Mesendoderm (in vitro differentiated cells): ENCODE results near the gene KLC1.

ENCODE experiments used
- DNase-seq: peaks from one replicate; pipeline ENCODE4 v3.0.0; 2013
- H2AK5ac ChIP-seq: 2 replicates; pipeline ENCODE4 v1.6.1; 2013; ENCODE audit warnings: low read length, inconsistent platforms
- H2BK120ac ChIP-seq: 2 replicates; pipeline ENCODE4 v1.6.1; 2013; ENCODE audit warnings: low read depth, mild to moderate bottlenecking, low read length, moderate library complexity, mixed read lengths
- H2BK15ac ChIP-seq: replicated peaks from 2 replicates; pipeline ENCODE4 v1.6.1; 2013; ENCODE audit warnings: low read depth, mild to moderate bottlenecking, moderate library complexity
- H2BK5ac ChIP-seq: 2 replicates; pipeline ENCODE4 v1.6.1; 2013; ENCODE audit warnings: low read length, inconsistent platforms
- H3K18ac ChIP-seq: 2 replicates; pipeline ENCODE4 v1.6.1; 2013; ENCODE audit warnings: mild to moderate bottlenecking, low read length, mixed read lengths
- H3K23ac ChIP-seq: one replicate; pipeline ENCODE4 v1.6.1; 2013; ENCODE audit warnings: low read length
- H3K27ac ChIP-seq: 2 replicates; pipeline ENCODE4 v1.5.1; 2013; ENCODE audit warnings: low read depth, mild to moderate bottlenecking, inconsistent platforms, low read length, moderate library complexity
- H3K27me3 ChIP-seq: 2 replicates; pipeline ENCODE4 v1.6.1; 2013; ENCODE audit warnings: low read length, control low read depth, mild to moderate bottlenecking, inconsistent platforms; ENCODE audit not compliant: insufficient read depth, poor library complexity
- H3K36me3 ChIP-seq: 2 replicates; pipeline ENCODE4 v1.6.1; 2013; ENCODE audit warnings: low read length, inconsistent platforms; ENCODE audit not compliant: control insufficient read depth, insufficient read depth
- H3K4ac ChIP-seq: one replicate; pipeline ENCODE4 v1.6.1; 2013; ENCODE audit warnings: low read depth, mild to moderate bottlenecking, low read length, moderate library complexity
- H3K4me1 ChIP-seq: 2 replicates; pipeline ENCODE4 v1.6.1; 2013; ENCODE audit warnings: low read depth, low read length, inconsistent platforms; ENCODE audit not compliant: control insufficient read depth
- H3K4me2 ChIP-seq: 2 replicates; pipeline ENCODE4 v1.6.1; 2013; ENCODE audit warnings: low read length
- H3K4me3 ChIP-seq: 2 replicates; pipeline ENCODE4 v1.5.1; 2013; ENCODE audit warnings: mild to moderate bottlenecking, low read length
- H3K56ac ChIP-seq: one replicate; pipeline ENCODE4 v1.6.1; 2013; ENCODE audit warnings: low read length
- H3K79me1 ChIP-seq: 2 replicates; pipeline ENCODE4 v1.6.1; 2013; ENCODE audit warnings: low read length, inconsistent platforms
- H3K79me2 ChIP-seq: 2 replicates; pipeline ENCODE4 v1.6.1; 2013; ENCODE audit warnings: mild to moderate bottlenecking, low read length; ENCODE audit not compliant: control insufficient read depth, insufficient read depth
- H3K9ac ChIP-seq: 2 replicates; pipeline ENCODE4 v1.6.1; 2013; ENCODE audit warnings: low read length, inconsistent platforms
- H4K5ac ChIP-seq: one replicate; pipeline ENCODE4 v1.6.1; 2013; ENCODE audit warnings: low read length
- H4K8ac ChIP-seq: one replicate; pipeline ENCODE4 v1.6.1; 2013; ENCODE audit warnings: low read depth, mild to moderate bottlenecking, control low read depth, low read length, moderate library complexity
- WGBS: extraction: QIAGEN DNeasy Blood & Tissue Kit; methylation state at CpG from one replicate; pipeline ENCODE4 v1.1.7; 2013; ENCODE audit warnings: low lambda C conversion rate, missing lambda C conversion rate; ENCODE audit not compliant: insufficient coverage; ENCODE audit errors: extremely low coverage; 5-methylcytosine and 5-hydroxymethylcytosine counted together

Gene KLC1

DNA sequence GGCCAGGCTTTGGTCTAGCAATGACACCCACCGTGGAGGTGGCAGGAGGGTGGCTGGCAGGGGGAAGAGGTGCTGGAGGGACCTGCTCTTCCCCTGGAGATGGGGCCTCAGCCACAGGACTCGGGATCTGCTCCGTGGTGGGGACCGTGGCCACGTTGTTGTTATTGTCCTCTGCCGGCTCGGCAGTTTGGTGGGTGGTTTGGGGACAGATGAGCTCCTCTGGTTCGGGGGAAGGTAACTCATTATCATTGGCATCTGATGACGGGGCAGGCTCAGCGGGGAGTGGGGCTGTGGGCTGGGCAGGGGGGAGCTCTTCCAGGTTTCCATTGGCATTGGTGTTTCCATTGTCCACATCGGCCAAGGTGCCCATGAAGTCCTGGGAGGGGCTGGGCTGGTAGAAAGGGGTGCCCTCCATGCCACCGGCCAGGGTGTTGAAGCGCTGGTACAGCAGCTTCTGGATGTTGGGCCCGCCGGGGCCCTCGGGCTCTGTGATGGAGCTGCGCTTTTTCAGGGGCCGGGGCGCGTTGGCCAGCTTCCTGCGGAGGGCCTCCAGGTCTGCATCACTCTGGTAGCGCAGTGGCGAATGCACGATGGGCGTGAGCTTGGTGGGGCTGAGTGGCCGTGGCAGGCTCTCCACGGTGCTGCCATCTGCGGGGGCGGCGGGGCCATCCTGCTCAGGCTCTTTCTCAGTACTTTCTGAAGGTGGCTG lies 110.9 kb downstream of the KLC1 start:
- no peak overlapping the region for H3K18ac ChIP-seq
- H3K79me1 ChIP-seq = no peaks in the 10 kb centered on the region
- no peak overlapping the region for H4K8ac ChIP-seq
- no peak overlapping the region for H2BK5ac ChIP-seq
- no peaks in the 10 kb centered on the region for H3K4me1 ChIP-seq
- H3K27me3 ChIP-seq = no peaks in the 10 kb centered on the region
- no peaks in the 10 kb centered on the region for H3K79me2 ChIP-seq
- no peak overlapping the region for H3K27ac ChIP-seq
- H2BK120ac ChIP-seq = no peak overlapping the region
- no peak overlapping the region for H2AK5ac ChIP-seq
- no peaks in the 10 kb centered on the region for H3K36me3 ChIP-seq
- H3K4ac ChIP-seq = no peak overlapping the region
- no CpG with 5 or more reads among the region's 30 CpGs for WGBS
- H4K5ac ChIP-seq = no peak overlapping the region
- no peak overlapping the region for H3K9ac ChIP-seq
- H3K4me3 ChIP-seq = no peak overlapping the region
- H3K4me2 ChIP-seq = no peak overlapping the region
- peak overlapping the region; percentile 7 for H3K56ac ChIP-seq
- DNase-seq = no peak
- H2BK15ac ChIP-seq = no peak overlapping the region
- H3K23ac ChIP-seq = no peak overlapping the region

DNA sequence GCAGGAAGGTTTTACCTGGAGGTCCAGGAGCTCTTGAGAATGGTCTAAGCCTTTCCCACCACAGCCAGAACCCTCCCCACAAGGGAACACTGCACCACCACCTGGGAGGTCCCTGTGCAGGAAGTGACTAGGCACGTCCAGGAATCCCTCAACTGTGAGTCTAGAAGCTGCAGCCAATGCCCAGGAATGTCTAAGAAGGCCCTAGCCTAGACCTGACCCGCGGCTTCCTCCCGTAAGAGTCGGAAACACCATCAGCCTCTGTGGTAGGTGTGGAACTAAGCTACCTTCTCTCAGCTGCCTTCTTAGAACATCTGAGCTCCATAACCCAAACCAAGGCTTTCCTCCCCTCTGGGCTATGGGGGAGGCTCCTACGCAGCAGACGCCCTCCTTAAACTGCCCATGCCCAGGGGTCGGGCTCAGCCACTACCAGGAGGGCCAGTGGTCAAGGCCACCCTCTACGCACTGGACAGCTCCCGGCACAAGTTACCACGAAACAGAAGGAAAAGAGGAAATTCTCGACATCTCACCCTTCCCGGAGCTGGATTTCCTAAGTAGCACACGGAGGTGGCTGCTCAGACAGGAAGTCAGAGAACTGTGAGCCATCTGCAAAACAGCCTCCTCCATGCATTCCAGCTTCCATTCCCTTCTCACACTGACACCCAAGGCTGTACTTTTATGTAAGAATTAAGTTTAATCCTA lies 112.1 kb downstream of the KLC1 start:
- H4K8ac ChIP-seq = no peak overlapping the region
- no peak overlapping the region for H2BK5ac ChIP-seq
- no peak overlapping the region for H3K4me2 ChIP-seq
- H3K56ac ChIP-seq = no peak overlapping the region
- no peaks in the 10 kb centered on the region for H3K36me3 ChIP-seq
- WGBS = no CpG with 5 or more reads among the region's 14 CpGs
- H2AK5ac ChIP-seq = no peak overlapping the region
- H3K4me3 ChIP-seq = no peak overlapping the region
- no peaks in the 10 kb centered on the region for H3K27me3 ChIP-seq
- no peak overlapping the region for H3K9ac ChIP-seq
- no peak overlapping the region for H3K4ac ChIP-seq
- H3K4me1 ChIP-seq = no peaks in the 10 kb centered on the region
- no peak overlapping the region for H3K27ac ChIP-seq
- H3K79me1 ChIP-seq = no peaks in the 10 kb centered on the region
- no peak overlapping the region for H3K23ac ChIP-seq
- H3K18ac ChIP-seq = no peak overlapping the region
- no peak overlapping the region for H2BK15ac ChIP-seq
- DNase-seq = peak; percentile 18
- no peak overlapping the region for H2BK120ac ChIP-seq
- no peaks in the 10 kb centered on the region for H3K79me2 ChIP-seq
- no peak overlapping the region for H4K5ac ChIP-seq

- Histone ChIP-seq H2BK120ac (no peak overlapping the region), H3K4me1 (no peaks in the 10 kb centered on the region), H4K5ac (no peak overlapping the region), H3K9ac (no peak overlapping the region), H3K4ac (no peak overlapping the region), H3K18ac (no peak overlapping the region), H3K79me1 (no peaks in the 10 kb centered on the region), H3K56ac (no peak overlapping the region), H4K8ac (no peak overlapping the region), H3K4me3 (no peak overlapping the region), H3K36me3 (no peaks in the 10 kb centered on the region), H3K4me2 (no peak overlapping the region), H3K79me2 (no peaks in the 10 kb centered on the region), H3K27ac (no peak overlapping the region), H2AK5ac (no peak overlapping the region), H3K23ac (no peak overlapping the region), H2BK5ac (no peak overlapping the region), H2BK15ac (no peak overlapping the region), H3K27me3 (no peaks in the 10 kb centered on the region)
- WGBS = no CpG with 5 or more reads among the region's 9 CpGs
- no peak for DNase-seq
Observed at GRCh38 chr14:103741876-103742275, 112.9 kb downstream of the KLC1 start.

DNA sequence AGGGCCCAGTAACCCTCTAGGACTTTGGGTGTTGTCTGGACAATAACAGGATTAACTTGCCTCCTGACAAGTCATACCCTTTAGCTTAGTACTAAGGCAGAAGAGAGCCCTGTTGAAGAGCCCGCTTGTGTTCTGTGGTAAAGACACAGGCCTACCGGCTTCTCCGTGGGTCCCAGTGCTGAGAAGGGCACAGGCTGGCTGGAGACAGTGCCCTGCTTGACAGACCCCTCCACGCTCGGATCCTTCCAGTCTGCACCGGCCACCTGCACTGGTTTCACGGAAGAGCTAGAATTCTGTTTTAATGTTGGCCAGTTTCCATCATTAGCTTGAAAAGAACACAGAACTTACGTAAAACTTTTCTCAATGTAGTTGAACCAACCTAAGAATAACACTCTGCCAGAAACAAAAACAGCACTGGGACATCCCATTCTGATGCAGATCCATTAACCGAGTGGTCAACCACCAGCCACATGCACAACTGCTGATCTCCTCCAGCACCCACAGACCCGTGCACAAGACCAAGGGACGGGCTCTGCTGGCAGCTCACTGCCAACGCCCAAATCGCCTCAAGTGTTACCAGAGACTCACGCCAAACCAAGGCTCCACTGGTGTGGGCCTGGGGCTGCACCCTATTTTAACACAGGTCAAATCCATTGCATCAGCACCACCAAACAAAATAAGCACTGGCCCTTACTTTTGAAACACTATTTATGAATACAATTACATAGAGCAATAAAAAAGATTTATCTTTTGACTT lies 113.7 kb downstream of the KLC1 start:
- no peak overlapping the region for H3K4ac ChIP-seq
- H4K5ac ChIP-seq = no peak overlapping the region
- no peak overlapping the region for H3K56ac ChIP-seq
- no peak overlapping the region for H3K4me2 ChIP-seq
- no CpG with 5 or more reads among the region's 14 CpGs for WGBS
- no peak overlapping the region for H2BK5ac ChIP-seq
- H3K9ac ChIP-seq = no peak overlapping the region
- no peaks in the 10 kb centered on the region for H3K27me3 ChIP-seq
- no peaks in the 10 kb centered on the region for H3K79me2 ChIP-seq
- no peaks in the 10 kb centered on the region for H3K36me3 ChIP-seq
- H3K18ac ChIP-seq = no peak overlapping the region
- no peak overlapping the region for H3K23ac ChIP-seq
- no peak overlapping the region for H2AK5ac ChIP-seq
- no peak overlapping the region for H2BK15ac ChIP-seq
- no peaks in the 10 kb centered on the region for H3K79me1 ChIP-seq
- H3K27ac ChIP-seq = no peak overlapping the region
- H3K4me1 ChIP-seq = no peaks in the 10 kb centered on the region
- H2BK120ac ChIP-seq = no peak overlapping the region
- DNase-seq = no peak
- H3K4me3 ChIP-seq = no peak overlapping the region
- no peak overlapping the region for H4K8ac ChIP-seq

DNA sequence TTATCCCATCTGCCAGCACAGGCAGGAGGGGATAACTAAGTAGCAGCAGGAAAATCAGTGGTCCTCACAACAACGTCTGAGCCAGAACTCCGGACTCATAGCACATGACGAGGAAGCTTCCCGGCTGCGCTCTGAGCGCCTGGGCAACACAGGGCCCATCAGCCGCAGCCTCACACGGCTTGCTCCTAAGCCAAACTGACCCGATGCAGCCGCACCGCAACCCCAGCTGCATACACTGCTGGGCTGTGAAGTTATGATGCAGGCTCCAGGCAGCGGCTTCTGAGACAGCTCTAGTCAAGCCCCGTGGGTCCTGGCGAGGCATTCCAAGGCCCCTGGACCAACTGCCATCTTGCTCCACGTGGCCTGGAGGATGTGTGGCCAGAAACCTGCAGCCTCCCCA lies 114.7 kb downstream of the KLC1 start:
- Histone ChIP-seq H3K18ac (no peak overlapping the region), H3K4me3 (no peak overlapping the region), H3K4me2 (no peak overlapping the region), H4K5ac (no peak overlapping the region), H2BK120ac (no peak overlapping the region), H3K4ac (no peak overlapping the region), H3K56ac (no peak overlapping the region), H4K8ac (no peak overlapping the region), H3K79me2 (no peaks in the 10 kb centered on the region), H3K79me1 (no peaks in the 10 kb centered on the region), H3K27me3 (no peaks in the 10 kb centered on the region), H3K27ac (no peak overlapping the region), H3K23ac (no peak overlapping the region), H3K36me3 (no peaks in the 10 kb centered on the region), H2BK15ac (no peak overlapping the region), H2AK5ac (no peak overlapping the region), H2BK5ac (no peak overlapping the region), H3K4me1 (no peaks in the 10 kb centered on the region), H3K9ac (no peak overlapping the region)
- DNase-seq = no peak
- WGBS = no CpG with 5 or more reads among the region's 15 CpGs
